Activated T-cell treated with anti-CD3 and anti-CD28 coated beads, Interleukin-2, amount 50 U/mL, for 4 hours (primary cell): Measurements from ENCODE around the gene MTSS2. TPM values are rescaled to one million over a fixed set of nuclear protein-coding genes. Genes with fewer than 3 reads are reported as not detected.

ENCODE experiments used
- ATAC-seq, 2 donors: fragments of 200-7000 bp; cut with Tn5 transposase; one replicate each; pipeline ENCODE4 v1.10.0; 2021
- DNase-seq: peaks from one replicate; pipeline ENCODE4 v3.0.0-alpha.2; 2020
- H3K27me3 Mint-ChIP-seq: one replicate; pipeline ENCODE4 v1.8.0; 2021; ENCODE audit warnings: low read depth, mixed read lengths
- H3K36me3 Mint-ChIP-seq: one replicate; pipeline ENCODE4 v1.8.0; 2022; ENCODE audit warnings: mixed read lengths; ENCODE audit not compliant: insufficient read depth
- H3K4me1 Mint-ChIP-seq: one replicate; pipeline ENCODE4 v1.8.0; 2021; ENCODE audit warnings: low read depth, mixed read lengths
- H3K4me3 Mint-ChIP-seq: one replicate; pipeline ENCODE4 v1.8.0; 2021; ENCODE audit warnings: mild to moderate bottlenecking, moderate library complexity, mixed read lengths
- H3K9me3 Mint-ChIP-seq: one replicate; pipeline ENCODE4 v1.8.0; 2021; ENCODE audit warnings: mixed read lengths
- total RNA-seq, 3 donors: library from RNA; stranded (reverse); gene quantifications; one replicate each; pipeline ENCODE4 v1.2.1, GENCODE V29; 2021

MTSS2 gene
- total RNA-seq, 3 donors from 2014 or later, result 1.9 to 7.3 (median 4.3) TPM

GRCh38 chr16:70721202-70721963 lies 35.5 kb upstream of the MTSS2 start:
- H3K27me3 Mint-ChIP-seq, result no peaks in the 10 kb centered on the region
- H3K4me3 Mint-ChIP-seq, result no peak overlapping the region
- DNase-seq (no peak), ATAC-seq (no peak)
- no peaks in the 10 kb centered on the region for H3K9me3 Mint-ChIP-seq
- peaks cover 31% of the 10 kb centered on the region for H3K36me3 Mint-ChIP-seq
- no peaks in the 10 kb centered on the region for H3K4me1 Mint-ChIP-seq

- no peaks in the 10 kb centered on the region for H3K9me3 Mint-ChIP-seq
- DNase-seq, result no peak
- H3K27me3 Mint-ChIP-seq, result no peaks in the 10 kb centered on the region
- H3K4me1 Mint-ChIP-seq, result no peaks in the 10 kb centered on the region
- H3K36me3 Mint-ChIP-seq, result peaks cover 27% of the 10 kb centered on the region
- no peak for ATAC-seq
- H3K4me3 Mint-ChIP-seq, result no peak overlapping the region
Measured at GRCh38 chr16:70720425-70721201, 34.8 kb upstream of the MTSS2 start.

- Mint-ChIP-seq H3K4me3 (no peak overlapping the region), H3K4me1 (no peaks in the 10 kb centered on the region), H3K27me3 (no peaks in the 10 kb centered on the region), H3K36me3 (peaks cover 21% of the 10 kb centered on the region), H3K9me3 (no peaks in the 10 kb centered on the region)
- no peak for ATAC-seq
- DNase-seq, result no peak
Measured at GRCh38 chr16:70717065-70717464, 31.2 kb upstream of the MTSS2 start.

- peaks cover 21% of the 10 kb centered on the region for H3K36me3 Mint-ChIP-seq
- ATAC-seq, result no peak
- no peak for DNase-seq
- H3K4me1 Mint-ChIP-seq, result no peaks in the 10 kb centered on the region
- H3K27me3 Mint-ChIP-seq, result no peaks in the 10 kb centered on the region
- no peaks in the 10 kb centered on the region for H3K9me3 Mint-ChIP-seq
- no peak overlapping the region for H3K4me3 Mint-ChIP-seq
Measured at GRCh38 chr16:70715860-70716357, 30.1 kb upstream of the MTSS2 start.

GRCh38 chr16:70715055-70715858 lies 29.4 kb upstream of the MTSS2 start:
- H3K27me3 Mint-ChIP-seq, result no peaks in the 10 kb centered on the region
- DNase-seq (no peak), ATAC-seq (no peak)
- no peak overlapping the region for H3K4me3 Mint-ChIP-seq
- no peaks in the 10 kb centered on the region for H3K4me1 Mint-ChIP-seq
- H3K9me3 Mint-ChIP-seq, result no peaks in the 10 kb centered on the region
- H3K36me3 Mint-ChIP-seq, result peaks cover 15% of the 10 kb centered on the region

- H3K27me3 Mint-ChIP-seq, result no peaks in the 10 kb centered on the region
- H3K36me3 Mint-ChIP-seq, result peaks cover 8% of the 10 kb centered on the region
- H3K4me3 Mint-ChIP-seq, result no peak overlapping the region
- DNase-seq (no peak), ATAC-seq (no peak)
- no peaks in the 10 kb centered on the region for H3K9me3 Mint-ChIP-seq
- no peaks in the 10 kb centered on the region for H3K4me1 Mint-ChIP-seq
Measured at GRCh38 chr16:70714581-70715054, 28.8 kb upstream of the MTSS2 start.

- DNase-seq (no peak), ATAC-seq (no peak)
- Mint-ChIP-seq H3K36me3 (peaks cover 5% of the 10 kb centered on the region), H3K4me3 (no peak overlapping the region), H3K4me1 (no peaks in the 10 kb centered on the region), H3K27me3 (no peaks in the 10 kb centered on the region), H3K9me3 (no peaks in the 10 kb centered on the region)
Measured at GRCh38 chr16:70713824-70714223, 28.0 kb upstream of the MTSS2 start.

GRCh38 chr16:70713342-70713741 lies 27.5 kb upstream of the MTSS2 start:
- Mint-ChIP-seq H3K27me3 (no peaks in the 10 kb centered on the region), H3K4me3 (no peak overlapping the region), H3K4me1 (no peaks in the 10 kb centered on the region), H3K36me3 (peaks cover 7% of the 10 kb centered on the region), H3K9me3 (no peaks in the 10 kb centered on the region)
- ATAC-seq, result no peak
- DNase-seq, result no peak

- H3K9me3 Mint-ChIP-seq, result no peaks in the 10 kb centered on the region
- no peak for DNase-seq
- peaks cover 8% of the 10 kb centered on the region for H3K36me3 Mint-ChIP-seq
- no peaks in the 10 kb centered on the region for H3K4me1 Mint-ChIP-seq
- H3K4me3 Mint-ChIP-seq, result no peak overlapping the region
- ATAC-seq, result no peak
- no peaks in the 10 kb centered on the region for H3K27me3 Mint-ChIP-seq
Measured at GRCh38 chr16:70712942-70713341, 27.1 kb upstream of the MTSS2 start.

- Mint-ChIP-seq H3K27me3 (no peaks in the 10 kb centered on the region), H3K9me3 (no peaks in the 10 kb centered on the region), H3K4me1 (no peaks in the 10 kb centered on the region), H3K36me3 (peaks cover 8% of the 10 kb centered on the region), H3K4me3 (no peak overlapping the region)
- DNase-seq, result no peak
- no peak for ATAC-seq
Measured at GRCh38 chr16:70712359-70712758, 26.5 kb upstream of the MTSS2 start.

GRCh38 chr16:70711211-70712031 lies 25.6 kb upstream of the MTSS2 start:
- no peaks in the 10 kb centered on the region for H3K4me1 Mint-ChIP-seq
- DNase-seq (no peak), ATAC-seq (no peak)
- H3K27me3 Mint-ChIP-seq, result no peaks in the 10 kb centered on the region
- no peak overlapping the region for H3K4me3 Mint-ChIP-seq
- peaks cover 8% of the 10 kb centered on the region for H3K36me3 Mint-ChIP-seq
- H3K9me3 Mint-ChIP-seq, result no peaks in the 10 kb centered on the region

- Mint-ChIP-seq H3K36me3 (peaks cover 8% of the 10 kb centered on the region), H3K9me3 (no peaks in the 10 kb centered on the region), H3K27me3 (no peaks in the 10 kb centered on the region), H3K4me1 (no peaks in the 10 kb centered on the region), H3K4me3 (no peak overlapping the region)
- no peak for DNase-seq
- ATAC-seq, result no peak
Measured at GRCh38 chr16:70710422-70711210, 24.8 kb upstream of the MTSS2 start.

- Mint-ChIP-seq H3K9me3 (no peaks in the 10 kb centered on the region), H3K36me3 (peaks cover 8% of the 10 kb centered on the region), H3K4me1 (no peaks in the 10 kb centered on the region), H3K27me3 (no peaks in the 10 kb centered on the region), H3K4me3 (no peak overlapping the region)
- ATAC-seq (no peak), DNase-seq (no peak)
Measured at GRCh38 chr16:70709942-70710341, 24.1 kb upstream of the MTSS2 start.
